Retina (tissue), 1 donor: Measurements from ENCODE around the gene RSF1.
"Not testable (repeated sequence)": the region's sequence is repeated elsewhere in the genome, so short reads cannot be mapped to it uniquely, and the experiment has no call there.

ENCODE experiments used
- DNase-seq: peaks from one replicate; pipeline ENCODE4 v3.0.0-alpha.2; 2016

RSF1 gene, protein sequence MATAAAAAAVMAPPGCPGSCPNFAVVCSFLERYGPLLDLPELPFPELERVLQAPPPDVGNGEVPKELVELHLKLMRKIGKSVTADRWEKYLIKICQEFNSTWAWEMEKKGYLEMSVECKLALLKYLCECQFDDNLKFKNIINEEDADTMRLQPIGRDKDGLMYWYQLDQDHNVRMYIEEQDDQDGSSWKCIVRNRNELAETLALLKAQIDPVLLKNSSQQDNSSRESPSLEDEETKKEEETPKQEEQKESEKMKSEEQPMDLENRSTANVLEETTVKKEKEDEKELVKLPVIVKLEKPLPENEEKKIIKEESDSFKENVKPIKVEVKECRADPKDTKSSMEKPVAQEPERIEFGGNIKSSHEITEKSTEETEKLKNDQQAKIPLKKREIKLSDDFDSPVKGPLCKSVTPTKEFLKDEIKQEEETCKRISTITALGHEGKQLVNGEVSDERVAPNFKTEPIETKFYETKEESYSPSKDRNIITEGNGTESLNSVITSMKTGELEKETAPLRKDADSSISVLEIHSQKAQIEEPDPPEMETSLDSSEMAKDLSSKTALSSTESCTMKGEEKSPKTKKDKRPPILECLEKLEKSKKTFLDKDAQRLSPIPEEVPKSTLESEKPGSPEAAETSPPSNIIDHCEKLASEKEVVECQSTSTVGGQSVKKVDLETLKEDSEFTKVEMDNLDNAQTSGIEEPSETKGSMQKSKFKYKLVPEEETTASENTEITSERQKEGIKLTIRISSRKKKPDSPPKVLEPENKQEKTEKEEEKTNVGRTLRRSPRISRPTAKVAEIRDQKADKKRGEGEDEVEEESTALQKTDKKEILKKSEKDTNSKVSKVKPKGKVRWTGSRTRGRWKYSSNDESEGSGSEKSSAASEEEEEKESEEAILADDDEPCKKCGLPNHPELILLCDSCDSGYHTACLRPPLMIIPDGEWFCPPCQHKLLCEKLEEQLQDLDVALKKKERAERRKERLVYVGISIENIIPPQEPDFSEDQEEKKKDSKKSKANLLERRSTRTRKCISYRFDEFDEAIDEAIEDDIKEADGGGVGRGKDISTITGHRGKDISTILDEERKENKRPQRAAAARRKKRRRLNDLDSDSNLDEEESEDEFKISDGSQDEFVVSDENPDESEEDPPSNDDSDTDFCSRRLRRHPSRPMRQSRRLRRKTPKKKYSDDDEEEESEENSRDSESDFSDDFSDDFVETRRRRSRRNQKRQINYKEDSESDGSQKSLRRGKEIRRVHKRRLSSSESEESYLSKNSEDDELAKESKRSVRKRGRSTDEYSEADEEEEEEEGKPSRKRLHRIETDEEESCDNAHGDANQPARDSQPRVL (N-terminal part only)

DNA sequence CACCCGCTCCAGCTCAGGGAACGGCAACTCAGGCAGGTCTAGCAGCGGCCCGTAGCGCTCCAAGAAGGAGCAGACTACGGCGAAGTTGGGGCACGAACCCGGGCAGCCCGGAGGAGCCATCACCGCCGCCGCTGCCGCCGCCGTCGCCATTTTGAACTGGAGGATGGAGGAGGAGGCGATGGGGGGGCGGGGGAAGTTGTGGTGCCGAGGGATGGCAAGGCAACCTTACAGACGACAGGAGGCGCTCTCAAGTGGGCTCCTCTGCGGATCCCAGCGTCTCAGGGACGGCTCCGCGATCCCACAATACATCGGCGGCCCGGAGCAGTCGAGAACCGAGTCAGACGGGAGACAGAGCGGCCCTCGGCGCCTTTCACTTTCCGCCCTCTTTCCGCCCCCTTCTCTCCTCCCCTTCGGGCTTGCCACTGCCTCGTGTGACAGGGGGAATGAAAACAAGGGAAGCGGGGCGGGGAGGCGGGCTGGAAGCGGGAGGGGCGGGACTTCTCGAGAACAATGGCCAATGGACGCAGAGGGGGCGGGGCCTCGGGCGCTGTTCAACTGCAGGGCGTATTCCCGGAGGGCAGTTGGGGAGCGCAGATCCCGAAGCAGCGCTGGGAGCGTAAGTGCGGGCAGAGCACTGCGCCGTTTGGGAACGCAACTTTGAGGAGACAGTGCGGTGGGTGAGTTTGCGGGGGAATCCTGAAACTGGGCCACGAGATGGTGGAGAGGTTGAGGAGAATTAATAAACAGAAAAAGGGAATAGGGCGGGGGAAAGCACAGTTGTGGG is at the start of gene RSF1, which contains the start of gene AAMDC:
Gene RSF1 (minus strand): TSS at position 158 of the 784 bp plus-strand sequence. CDS start 8 bp downstream, at position 150.
Gene AAMDC (plus strand): TSS at position 580 of the 784 bp plus-strand sequence. CDS start 21,353 bp downstream, outside the sequence.
- peak; percentile 96 for DNase-seq

DNA sequence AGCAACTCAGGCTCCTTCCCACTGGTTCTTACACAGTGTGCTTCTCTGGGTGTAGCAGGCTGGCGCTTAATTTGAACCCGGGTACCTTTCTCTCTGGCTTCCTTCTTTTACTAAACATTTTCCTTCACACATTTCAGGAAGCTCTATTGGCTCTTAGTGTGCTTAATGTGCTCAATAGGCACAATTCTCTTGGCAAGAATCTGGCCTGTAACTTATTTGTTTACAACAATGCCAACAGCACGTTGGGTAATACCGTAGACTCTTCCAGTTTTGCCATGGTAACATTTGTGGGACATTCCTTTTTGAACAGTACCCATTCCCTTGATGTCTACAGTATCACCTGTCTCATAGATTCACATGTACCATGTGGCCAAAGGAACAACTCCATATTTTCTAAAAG is 48.2 kb upstream of the RSF1 start:
- DNase-seq, result no peak

DNA sequence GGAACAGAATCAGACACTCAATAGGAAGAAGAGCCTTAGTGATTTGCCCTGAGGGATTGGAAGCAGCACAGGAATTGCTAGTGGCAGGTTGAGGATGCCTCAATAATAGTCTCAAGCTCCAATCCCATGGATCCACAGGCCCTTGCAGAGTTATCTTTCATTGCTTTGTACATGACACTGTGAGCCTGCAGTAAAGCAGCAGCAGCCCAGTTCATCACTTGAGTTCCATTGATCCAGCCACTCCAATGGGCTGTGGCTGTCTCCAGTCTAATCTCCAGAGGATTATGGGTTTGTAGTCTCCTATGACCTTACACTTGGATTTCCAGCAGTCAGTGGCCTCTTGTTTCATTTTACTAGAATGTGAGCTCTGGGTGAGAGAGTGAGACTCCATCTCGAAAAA is 45.8 kb upstream of the RSF1 start:
- DNase-seq, result no peak

DNA sequence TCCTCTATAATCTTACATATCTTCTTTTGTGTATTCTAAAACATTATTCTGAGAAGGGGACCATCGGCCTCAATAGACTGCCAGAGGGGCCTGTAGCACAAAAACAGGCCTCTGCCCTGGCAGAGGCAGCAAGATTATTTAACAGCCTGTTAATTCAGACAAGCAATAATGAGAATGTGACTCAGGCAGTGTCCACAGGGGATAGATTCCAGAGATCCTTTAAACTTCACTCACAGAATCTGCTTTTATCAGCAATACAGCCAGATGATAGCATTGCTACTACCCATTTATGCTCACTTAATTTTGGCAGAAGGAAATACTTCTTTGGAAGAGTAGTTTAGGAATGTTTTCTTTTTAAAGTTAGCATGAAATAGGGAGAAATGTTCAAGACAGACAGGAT is 45.3 kb upstream of the RSF1 start:
- DNase-seq, result no peak

DNA sequence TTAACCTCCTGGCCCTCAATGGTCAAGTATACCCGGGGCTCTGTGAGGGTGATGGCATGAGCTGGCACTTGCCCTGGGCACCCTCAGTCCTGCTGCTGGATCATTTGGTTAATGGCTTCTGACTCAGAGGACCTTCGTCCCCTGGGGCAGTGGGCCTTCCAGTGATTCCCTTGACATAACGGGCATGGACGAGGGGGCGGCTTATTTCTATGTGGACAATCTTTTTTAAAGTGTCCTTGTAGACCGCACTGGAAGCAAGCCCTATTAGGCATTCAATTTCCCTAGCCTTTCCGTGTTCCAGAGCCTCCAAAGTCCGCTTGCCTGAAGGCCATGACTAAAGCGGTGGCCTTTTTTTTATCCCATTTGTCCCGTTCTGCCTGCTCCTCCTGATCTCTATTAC is 40.9 kb upstream of the RSF1 start:
- not testable (repeated sequence) for DNase-seq

DNA sequence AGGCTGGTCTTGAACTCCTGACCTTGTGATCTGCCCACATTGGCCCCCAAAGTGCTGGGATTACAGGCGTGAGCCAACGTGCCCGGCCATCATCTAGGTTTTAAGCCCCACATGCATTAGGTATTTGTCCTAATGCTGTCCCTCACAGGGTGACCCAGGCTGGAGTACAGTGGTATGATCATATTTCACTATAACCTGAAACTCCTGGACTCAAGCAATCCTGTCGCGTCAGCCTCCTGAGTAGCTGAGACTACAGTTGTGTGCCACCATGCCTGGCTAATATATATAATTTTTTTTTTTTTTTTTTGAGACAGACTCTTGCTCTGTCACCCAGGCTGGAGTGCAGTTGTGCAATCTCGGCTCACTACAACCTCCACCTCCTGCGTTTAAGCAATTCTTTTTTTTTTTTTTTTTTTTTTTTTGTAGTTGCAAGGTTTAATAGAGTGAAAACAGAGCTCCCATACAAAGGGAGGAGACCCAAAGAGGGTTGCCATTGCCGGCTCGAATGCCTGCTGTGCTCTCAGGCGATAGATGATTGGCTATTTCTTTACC is 37.5 kb upstream of the RSF1 start:
- DNase-seq, result not testable (repeated sequence)

DNA sequence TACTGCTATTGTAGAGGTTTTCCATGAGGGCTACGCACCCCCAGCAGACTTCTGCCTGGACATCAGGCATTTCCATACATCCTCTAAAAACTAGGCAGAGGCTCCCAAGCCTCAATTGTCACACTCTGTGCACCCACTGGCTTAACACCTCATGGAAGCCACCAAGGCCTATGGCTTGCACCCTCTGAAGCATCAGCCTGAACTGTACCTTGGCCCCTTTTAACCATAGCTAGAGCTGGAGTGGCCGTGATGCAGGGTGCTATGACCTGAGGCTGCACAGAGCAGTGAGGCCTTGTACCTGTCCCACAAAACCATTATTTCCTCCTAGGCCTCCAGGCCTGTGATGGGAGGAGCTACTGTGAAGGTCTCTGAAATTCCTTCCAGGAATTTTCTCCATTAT is 34.3 kb upstream of the RSF1 start:
- no peak for DNase-seq

DNA sequence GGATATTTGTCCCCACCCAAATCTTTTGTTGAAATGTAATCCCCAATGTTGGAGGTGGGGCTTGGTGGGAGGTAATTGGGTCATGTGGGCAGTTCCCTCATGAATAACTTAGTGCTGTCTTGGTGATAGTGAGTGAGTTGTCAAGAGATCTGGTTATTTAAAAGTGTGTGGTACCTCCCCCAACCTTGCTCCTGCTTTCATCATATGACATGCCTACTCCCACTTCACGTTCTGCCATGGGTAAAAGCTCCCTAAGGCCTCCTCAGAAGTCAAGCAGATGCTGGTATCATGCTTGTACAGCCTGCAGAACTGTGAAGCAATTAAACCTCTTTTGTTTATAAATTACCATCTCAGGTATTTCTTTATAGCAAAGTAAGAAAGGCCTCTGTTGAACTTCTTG is 31.0 kb upstream of the RSF1 start:
- no peak for DNase-seq

DNA sequence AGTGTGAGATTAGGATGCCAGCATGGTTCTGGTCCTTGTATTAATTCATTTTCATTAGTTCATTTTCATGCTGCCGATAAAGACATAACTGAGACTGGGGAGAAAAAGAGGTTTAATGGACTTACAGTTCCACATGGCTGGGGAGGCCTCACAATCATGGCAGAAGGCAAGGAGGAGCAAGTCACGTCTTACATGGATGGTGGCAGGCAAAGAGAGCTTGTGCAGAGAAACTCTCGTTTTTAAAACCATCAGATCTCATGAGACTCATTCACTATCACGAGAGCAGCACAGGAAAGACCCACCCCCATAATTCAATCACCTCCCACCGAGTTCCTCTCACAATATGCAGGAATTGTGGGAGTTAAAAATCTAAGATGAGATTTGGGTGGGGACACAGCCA is 23.2 kb upstream of the RSF1 start:
- DNase-seq, result not testable (repeated sequence)

DNA sequence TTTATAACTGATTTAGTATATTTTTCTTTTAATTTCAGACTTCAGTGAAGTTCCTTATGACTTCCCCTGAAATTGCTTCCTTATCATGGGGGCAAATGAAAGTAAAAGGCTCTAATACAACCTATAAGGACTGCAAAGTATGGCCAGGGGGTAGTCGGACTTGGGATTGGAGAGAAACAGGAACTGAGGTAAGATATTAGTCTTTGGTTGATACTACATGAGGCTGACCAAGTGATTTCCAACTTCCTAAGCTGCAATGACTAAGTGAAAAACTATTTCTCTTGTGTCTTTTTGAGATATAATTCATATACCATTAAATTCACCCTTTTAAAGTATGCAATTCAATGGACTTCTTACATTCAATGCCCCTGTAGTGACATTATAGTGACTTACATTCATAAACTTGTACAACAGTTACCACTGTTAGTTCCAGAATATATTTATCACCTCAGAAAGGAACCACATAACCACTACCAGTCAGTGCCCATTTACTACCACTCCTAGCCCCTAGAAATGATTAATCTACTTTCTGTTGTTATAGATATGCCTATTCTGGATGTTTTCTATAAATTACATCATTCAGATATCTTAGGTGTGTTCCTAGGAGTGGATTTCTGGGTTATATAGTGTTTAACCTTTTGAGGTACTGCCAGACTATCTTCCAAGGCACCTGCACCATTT is 22.1 kb upstream of the RSF1 start:
- no peak for DNase-seq

DNA sequence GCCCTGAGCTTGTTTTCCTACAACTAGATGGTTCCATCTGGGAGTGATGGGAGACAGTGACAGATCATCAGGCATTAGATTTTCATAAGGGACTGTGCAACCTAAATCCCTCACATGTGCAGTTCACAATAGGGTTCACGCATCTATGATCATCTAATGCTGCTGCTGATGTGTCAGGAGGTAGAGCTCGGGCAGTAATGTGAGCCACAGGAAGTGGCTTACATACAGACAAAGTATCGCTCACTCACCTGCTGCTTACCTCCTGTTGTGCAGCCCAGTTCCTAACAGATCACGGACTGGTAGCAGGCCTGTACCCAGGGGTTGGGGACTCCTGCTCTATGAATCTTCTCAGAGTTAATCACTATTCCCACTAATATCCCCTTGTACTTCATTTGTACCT is 12.8 kb upstream of the RSF1 start:
- no peak for DNase-seq

DNA sequence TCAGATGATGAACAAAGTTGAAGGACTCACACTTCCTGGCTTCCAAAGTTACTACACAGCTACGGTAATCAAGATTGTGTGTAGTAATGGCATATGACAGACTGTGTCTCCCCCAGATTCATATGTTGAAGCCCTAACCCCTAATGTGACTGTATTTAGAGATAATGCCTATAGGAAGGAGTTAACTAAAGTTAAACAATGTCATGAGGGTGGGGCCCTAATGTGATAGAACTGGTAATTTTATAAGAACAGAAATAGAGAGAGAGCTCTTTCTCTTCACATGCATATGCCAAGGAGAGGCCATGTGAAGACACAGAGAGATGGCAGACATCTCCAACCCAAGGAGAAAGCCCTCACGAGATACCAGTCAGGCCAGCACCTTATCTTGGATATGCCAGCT is 8.4 kb upstream of the RSF1 start:
- DNase-seq, result no peak

DNA sequence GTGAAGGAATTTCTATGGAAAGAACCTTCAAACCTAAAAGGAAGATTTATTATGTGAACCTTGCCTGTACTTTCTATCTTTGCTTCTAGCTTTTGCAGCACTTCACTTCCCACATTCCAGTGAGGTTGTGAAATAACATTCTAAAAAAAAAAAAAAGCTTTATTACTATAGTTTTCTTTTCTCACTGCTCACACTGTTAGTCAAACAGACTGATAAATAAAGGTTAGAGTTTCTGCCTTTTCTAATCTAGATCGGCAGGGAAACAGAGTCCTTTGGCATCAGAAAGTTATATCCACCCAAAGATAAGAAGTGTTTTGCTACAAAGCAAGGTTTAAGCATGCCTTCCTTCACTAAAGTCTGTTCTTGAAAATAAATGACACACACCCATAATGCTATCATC is 3.3 kb upstream of the RSF1 start:
- no peak for DNase-seq

DNA sequence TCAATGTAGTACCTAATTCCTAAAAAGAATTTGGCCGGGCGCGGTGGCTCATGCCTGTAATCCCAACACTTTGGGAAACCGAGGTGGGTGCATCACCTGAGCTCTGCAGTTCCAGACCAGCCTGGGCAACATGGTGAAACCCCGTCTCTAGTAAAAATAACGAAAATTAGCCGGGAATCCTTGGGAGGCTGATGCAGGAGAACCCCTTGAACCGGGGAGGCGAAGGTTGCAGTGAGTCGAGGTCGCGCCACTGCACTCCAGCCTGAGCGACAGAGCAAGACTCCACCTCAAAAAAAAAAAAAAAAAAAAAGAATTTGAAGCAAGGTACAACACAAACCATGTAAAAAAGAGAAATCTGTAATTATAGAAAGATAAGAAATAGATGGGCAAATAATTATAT is 1.6 kb upstream of the RSF1 start:
- DNase-seq, result not testable (repeated sequence)

DNA sequence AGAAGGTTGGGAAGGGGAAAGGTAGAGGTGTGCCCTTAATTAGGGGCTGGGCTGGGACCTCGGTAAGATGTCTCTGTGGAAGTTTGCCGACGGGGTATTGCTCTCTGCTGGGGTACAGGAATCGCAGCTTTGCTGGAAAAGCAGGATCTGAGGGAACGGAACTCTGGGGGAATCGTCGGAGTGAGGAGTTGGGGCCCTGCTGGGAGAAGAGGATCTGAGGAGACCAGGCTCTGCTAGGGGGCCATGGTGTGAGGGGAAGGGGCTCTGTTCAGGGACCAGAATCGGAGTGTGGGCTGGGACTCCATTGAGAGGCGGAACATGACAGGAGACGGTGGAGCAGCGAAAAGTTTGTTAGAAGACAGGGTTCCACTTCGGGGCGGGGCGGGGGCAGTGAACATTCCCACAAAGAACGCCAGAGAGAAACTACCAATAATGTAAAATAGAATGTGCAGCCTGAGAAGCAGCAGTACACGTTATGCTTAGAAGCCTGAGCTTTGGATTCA is 878 bp upstream of the RSF1 start:
- no peak for DNase-seq

DNA sequence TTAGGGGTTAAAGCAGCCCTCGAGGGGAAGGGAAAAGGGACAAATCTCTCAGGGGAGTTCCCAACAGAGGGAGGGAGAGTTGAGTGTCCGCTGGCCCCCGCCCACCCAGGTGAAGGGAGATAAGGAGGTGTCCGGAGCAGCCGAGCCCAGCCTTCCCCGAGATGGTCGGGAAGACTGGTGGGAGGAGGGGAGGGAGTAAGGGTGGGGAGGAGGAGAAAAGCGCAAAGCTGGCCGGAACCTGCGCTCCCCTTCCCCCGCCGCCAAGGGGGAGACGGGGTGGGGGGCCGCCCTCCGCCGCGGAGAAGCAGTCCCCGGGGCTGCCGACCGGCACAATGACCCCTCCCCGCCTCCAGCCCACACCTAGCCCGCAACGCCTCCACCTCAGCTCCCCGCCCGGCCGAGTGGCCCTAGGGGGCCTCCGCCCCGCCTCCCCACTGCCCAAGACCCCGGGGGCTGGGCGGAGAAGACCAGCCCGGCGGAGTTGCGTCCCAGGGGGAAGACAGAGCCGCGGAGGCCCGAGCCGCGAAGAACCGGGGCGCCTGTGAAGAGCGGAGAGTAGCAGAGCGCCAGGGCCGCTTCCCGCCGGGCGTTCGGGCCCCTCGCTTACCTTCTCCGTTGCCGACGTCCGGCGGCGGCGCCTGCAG is 479 bp downstream of the RSF1 start:
- peak; percentile 75 for DNase-seq

DNA sequence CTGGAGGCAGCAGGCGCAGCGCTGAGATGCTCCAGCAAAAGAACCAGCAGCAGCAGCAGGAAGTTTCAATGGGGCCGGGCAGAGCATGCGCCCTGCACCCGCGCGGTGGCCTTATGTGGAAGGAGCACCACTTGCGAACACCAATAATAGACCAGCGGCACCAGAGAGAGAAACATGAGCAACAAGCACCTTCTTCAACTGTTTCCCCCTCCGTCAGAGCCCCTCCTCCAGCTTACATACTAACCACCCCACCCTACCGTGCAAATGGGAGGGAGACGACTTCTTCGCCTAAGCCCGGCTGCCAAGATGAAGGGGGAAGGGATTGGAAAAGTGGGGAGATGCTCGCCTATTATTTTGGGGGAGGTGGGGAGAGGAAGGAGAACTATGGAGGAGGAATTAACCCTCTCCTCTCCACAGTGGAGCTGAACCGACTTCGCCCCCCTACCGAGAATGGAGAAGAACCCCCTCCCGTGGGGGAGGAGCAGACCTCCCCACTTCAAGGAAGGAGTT is 1.1 kb downstream of the RSF1 start:
- peak; percentile 81 for DNase-seq

DNA sequence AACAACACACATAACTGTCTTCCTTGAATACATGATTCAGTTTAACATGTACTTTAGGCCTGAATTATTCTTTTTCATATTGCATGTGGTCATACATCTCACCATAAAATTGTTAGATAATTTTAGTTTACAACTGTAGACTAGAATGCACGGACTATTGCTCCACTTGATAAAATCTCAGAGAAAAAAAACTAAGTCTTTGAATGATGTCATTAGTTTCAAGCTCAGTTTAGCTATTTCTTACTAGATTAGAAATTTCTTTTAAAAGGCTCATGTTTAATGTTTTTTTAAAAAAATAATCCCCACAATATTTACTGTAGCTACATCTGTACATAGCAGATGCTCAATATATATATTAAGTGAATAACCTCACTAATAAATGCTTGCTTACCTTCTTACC is 5.1 kb downstream of the RSF1 start:
- DNase-seq, result no peak

DNA sequence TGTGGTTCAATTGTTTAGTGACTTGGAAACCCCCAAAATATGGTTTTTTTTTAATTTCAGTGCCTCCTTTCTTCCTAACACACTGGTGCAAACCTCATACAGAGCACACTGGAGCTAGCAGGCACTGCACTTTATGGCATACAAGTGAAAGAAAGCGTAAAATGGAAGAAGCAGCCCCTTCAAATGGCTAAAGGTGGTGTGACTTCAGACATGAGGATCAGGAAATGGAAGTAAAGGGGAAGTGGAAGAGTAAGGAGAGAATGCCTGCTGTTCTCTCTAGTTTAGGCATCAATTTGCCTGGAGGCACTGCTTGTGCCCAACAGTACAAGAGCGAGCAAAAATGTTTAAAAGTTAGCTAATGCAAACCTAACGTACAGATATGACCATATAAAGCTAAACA is 5.7 kb downstream of the RSF1 start:
- no peak for DNase-seq

DNA sequence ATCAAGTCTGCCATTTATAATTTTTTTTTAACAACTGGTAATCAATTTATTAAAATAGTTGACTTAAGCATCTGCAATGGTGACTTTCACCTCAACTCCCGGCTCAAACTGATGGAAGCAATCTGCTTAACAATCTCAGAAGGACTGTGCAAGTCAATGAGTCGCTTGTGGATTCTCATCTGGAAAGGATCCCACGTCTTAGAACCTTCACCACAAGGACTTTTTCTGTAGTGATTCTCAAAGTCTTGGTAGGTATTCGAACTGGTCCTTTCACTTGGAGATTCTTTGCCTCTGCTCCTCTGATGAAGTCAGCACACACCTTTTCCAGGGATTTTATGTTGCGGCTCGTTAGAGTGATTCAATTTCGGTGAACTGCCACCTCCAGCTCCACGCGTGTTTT is 7.3 kb downstream of the RSF1 start:
- no peak for DNase-seq
